ENCODE measurements around the gene ABI3.
A peak's percentile ranks its signal among the peaks of the same experiment; 100 is the strongest.

Gene ABI3

GRCh38 chr17:49191917-49192741, 18.4 kb upstream of the ABI3 start:
- no peaks in the 10 kb centered on the region for H3K9me3 ChIP-seq (ENCODE audit: insufficient read depth, low read length)
- H3K4me2 ChIP-seq (ENCODE audit: low read depth, low read length, poor library complexity, severe bottlenecking) = peak overlapping the region; percentile 92
- no peaks in the 10 kb centered on the region for H3K79me2 ChIP-seq (ENCODE audit: insufficient read depth, low read length)
- H3K4me3 ChIP-seq (ENCODE audit: insufficient read depth, low read length, poor library complexity, severe bottlenecking) = peak overlapping the region; percentile 72
- H3K27ac ChIP-seq (ENCODE audit: low read depth, low read length) = peak overlapping the region; percentile 97
- peak overlapping the region; percentile 87 for H2AFZ ChIP-seq (ENCODE audit: low read depth, low read length, severe bottlenecking)
- no peak for TF ChIP-seq EZH2phosphoT487 (conservative IDR thresholded peaks at IDR 0.05; ENCODE audit: low read length)
- peak; percentile 23 for TF ChIP-seq CTCF (IDR thresholded peaks at IDR 0.05; ENCODE audit: insufficient read depth, low read length, poor library complexity, severe bottlenecking)
- no peaks in the 10 kb centered on the region for H3K9me2 ChIP-seq (replicated peaks; ENCODE audit: insufficient read depth, low read length)
- H3K36me3 ChIP-seq (ENCODE audit: low read length) = no peaks in the 10 kb centered on the region
- H3K9ac ChIP-seq (ENCODE audit: low read length) = peak overlapping the region; percentile 94
- H3K27me3 ChIP-seq (ENCODE audit: low read length) = no peaks in the 10 kb centered on the region
- peaks cover 11% of the 10 kb centered on the region for H3F3A ChIP-seq (ENCODE audit: insufficient read depth)
- no peaks in the 10 kb centered on the region for H4K20me1 ChIP-seq (ENCODE audit: low read depth, low read length)

GRCh38 chr17:49193513-49194296, 16.8 kb upstream of the ABI3 start:
- Histone ChIP-seq H3K27me3 (ENCODE audit: low read length) (no peaks in the 10 kb centered on the region), H3F3A (ENCODE audit: insufficient read depth) (peaks cover 11% of the 10 kb centered on the region), H3K9me3 (ENCODE audit: insufficient read depth, low read length) (no peaks in the 10 kb centered on the region), H3K4me3 (ENCODE audit: insufficient read depth, low read length, poor library complexity, severe bottlenecking) (peak overlapping the region; percentile 46), H2AFZ (ENCODE audit: low read depth, low read length, severe bottlenecking) (peak overlapping the region; percentile 20), H3K27ac (ENCODE audit: low read depth, low read length) (peak overlapping the region; percentile 97), H3K9ac (ENCODE audit: low read length) (peak overlapping the region; percentile 48), H3K36me3 (ENCODE audit: low read length) (no peaks in the 10 kb centered on the region), H3K79me2 (ENCODE audit: insufficient read depth, low read length) (no peaks in the 10 kb centered on the region), H3K4me2 (ENCODE audit: low read depth, low read length, poor library complexity, severe bottlenecking) (peak overlapping the region; percentile 69), H4K20me1 (ENCODE audit: low read depth, low read length) (no peaks in the 10 kb centered on the region), H3K9me2 (replicated peaks; ENCODE audit: insufficient read depth, low read length) (no peaks in the 10 kb centered on the region)
- TF ChIP-seq EZH2phosphoT487 (conservative IDR thresholded peaks at IDR 0.05; ENCODE audit: low read length) (no peak), CTCF (IDR thresholded peaks at IDR 0.05; ENCODE audit: insufficient read depth, low read length, poor library complexity, severe bottlenecking) (no peak)

- peaks cover 11% of the 10 kb centered on the region for H3F3A ChIP-seq (ENCODE audit: insufficient read depth)
- no peak overlapping the region for H2AFZ ChIP-seq (ENCODE audit: low read depth, low read length, severe bottlenecking)
These were observed 16.3 kb upstream of the ABI3 start for GRCh38 chr17:49194297-49194607.

More at GRCh38 chr17:49194297-49194607, 16.3 kb upstream of the ABI3 start:
- Histone ChIP-seq H3K27ac (ENCODE audit: low read depth, low read length) (no peak overlapping the region), H3K4me3 (ENCODE audit: insufficient read depth, low read length, poor library complexity, severe bottlenecking) (no peak overlapping the region), H3K27me3 (ENCODE audit: low read length) (no peaks in the 10 kb centered on the region), H3K9me3 (ENCODE audit: insufficient read depth, low read length) (no peaks in the 10 kb centered on the region), H3K4me2 (ENCODE audit: low read depth, low read length, poor library complexity, severe bottlenecking) (peak overlapping the region; percentile 69), H4K20me1 (ENCODE audit: low read depth, low read length) (no peaks in the 10 kb centered on the region), H3K36me3 (ENCODE audit: low read length) (no peaks in the 10 kb centered on the region), H3K9ac (ENCODE audit: low read length) (no peak overlapping the region), H3K9me2 (replicated peaks; ENCODE audit: insufficient read depth, low read length) (no peaks in the 10 kb centered on the region), H3K79me2 (ENCODE audit: insufficient read depth, low read length) (no peaks in the 10 kb centered on the region)
- TF ChIP-seq EZH2phosphoT487 (conservative IDR thresholded peaks at IDR 0.05; ENCODE audit: low read length) (no peak), CTCF (IDR thresholded peaks at IDR 0.05; ENCODE audit: insufficient read depth, low read length, poor library complexity, severe bottlenecking) (no peak)

All from SU-DHL-6 (cell line).